Measurements from ENCODE around the gene KCNJ9.
"Not testable (repeated sequence)": the region's sequence is repeated elsewhere in the genome, so short reads cannot be mapped to it uniquely, and the experiment has no call there.

KCNJ9 gene

GRCh38 chr1:160104486-160104885 is 23.1 kb downstream of the KCNJ9 start:
- no peak for DNase-seq

GRCh38 chr1:160105155-160105554 is 23.8 kb downstream of the KCNJ9 start:
- DNase-seq = no peak

GRCh38 chr1:160107512-160107911 is 26.2 kb downstream of the KCNJ9 start:
- no peak for DNase-seq

GRCh38 chr1:160108888-160109662 is 27.7 kb downstream of the KCNJ9 start:
- peak in 1 of 2 experiments; percentile 36 for DNase-seq

- DNase-seq = no peak
Observed at GRCh38 chr1:160109686-160110085, 28.3 kb downstream of the KCNJ9 start.

GRCh38 chr1:160111462-160111861 is 30.1 kb downstream of the KCNJ9 start:
- DNase-seq = not testable (repeated sequence)

- no peak for DNase-seq
Observed at GRCh38 chr1:160112357-160112756, 31.0 kb downstream of the KCNJ9 start.

- no peak for DNase-seq
Observed at GRCh38 chr1:160113407-160113806, 32.1 kb downstream of the KCNJ9 start.

- DNase-seq = no peak
Observed at GRCh38 chr1:160114085-160114484, 32.7 kb downstream of the KCNJ9 start.

GRCh38 chr1:160115545-160116282 is 34.4 kb downstream of the KCNJ9 start, which contains the start of gene ATP1A2:
Gene ATP1A2 (plus strand): TSS chr1:160115759. CDS start chr1:160115862, 103 bp downstream.
- DNase-seq = no peak

- peak in 1 of 2 experiments; percentile 35 for DNase-seq
Observed at GRCh38 chr1:160116283-160117147, 35.2 kb downstream of the KCNJ9 start.

- no peak for DNase-seq
Observed at GRCh38 chr1:160117300-160117699, 36.0 kb downstream of the KCNJ9 start.

- DNase-seq = no peak
Observed at GRCh38 chr1:160117709-160118183, 36.4 kb downstream of the KCNJ9 start.

- no peak for DNase-seq
Observed at GRCh38 chr1:160118928-160119327, 37.6 kb downstream of the KCNJ9 start.

- DNase-seq = no peak
Observed at GRCh38 chr1:160120797-160121196, 39.5 kb downstream of the KCNJ9 start.

- DNase-seq = no peak
Observed at GRCh38 chr1:160121388-160121787, 40.0 kb downstream of the KCNJ9 start.

- no peak for DNase-seq
Observed at GRCh38 chr1:160122978-160123495, 41.7 kb downstream of the KCNJ9 start.

GRCh38 chr1:160123726-160124125 is 42.4 kb downstream of the KCNJ9 start:
- no peak for DNase-seq

- DNase-seq = no peak
Observed at GRCh38 chr1:160124705-160125478, 43.6 kb downstream of the KCNJ9 start.

- DNase-seq = no peak
Observed at GRCh38 chr1:160125746-160126145, 44.4 kb downstream of the KCNJ9 start.

GRCh38 chr1:160126342-160126741 is 45.0 kb downstream of the KCNJ9 start:
- DNase-seq = not testable (repeated sequence)

GRCh38 chr1:160127381-160127780 is 46.0 kb downstream of the KCNJ9 start:
- DNase-seq = no peak

Data from NCI-H526 (cell line).